ENCODE measurements around the gene ALDH3A2.

- TF ChIP-seq POLR2AphosphoS5 (IDR thresholded peaks at IDR 0.05; ENCODE audit: low read depth, low read length) (no peak), CTCF (IDR thresholded peaks at IDR 0.05) (no peak), REST (IDR thresholded peaks at IDR 0.05; ENCODE audit: insufficient read depth in 1 of 2, low read depth in 2 of 2, low read length in 1 of 2) (no peak), TCF7L2 (IDR thresholded peaks at IDR 0.05; ENCODE audit: low read depth, low read length) (no peak), SIN3A (IDR thresholded peaks at IDR 0.05; ENCODE audit: borderline replicate concordance, insufficient read depth, low read depth, low read length) (no peak)
These were observed 28.7 kb upstream of the ALDH3A2 start for GRCh38 chr17:19619705-19620325.
